ENCODE measurements around the gene CTSF.
A peak's percentile ranks its signal among the peaks of the same experiment; 100 is the strongest.
"Not testable (repeated sequence)": the region's sequence is repeated elsewhere in the genome, so short reads cannot be mapped to it uniquely, and the experiment has no call there.

CTSF gene

DNA sequence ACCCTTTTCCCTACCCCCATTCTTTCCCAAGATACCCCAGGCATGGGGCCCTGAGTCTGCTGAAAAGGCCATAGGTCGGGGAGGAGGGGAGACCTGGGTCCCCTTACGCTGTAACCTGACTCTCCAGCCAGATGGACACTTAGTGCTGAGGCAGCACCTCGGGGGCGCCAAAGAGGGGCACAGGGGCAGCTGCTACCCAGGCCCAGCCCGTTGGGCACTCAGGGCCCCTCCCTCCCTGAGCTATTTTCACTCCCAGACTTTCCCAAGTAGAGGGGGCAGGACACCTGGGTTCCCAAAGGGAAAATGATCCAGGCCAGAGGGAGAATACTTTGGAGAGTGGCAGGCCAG, 20.8 kb downstream of the CTSF start:
- peak overlapping the region; percentile 82 for H3K4me3 Mint-ChIP-seq
- no peaks in the 10 kb centered on the region for H3K9me3 Mint-ChIP-seq
- no peak overlapping the region for H3K27ac Mint-ChIP-seq (ENCODE audit: low read depth)
- DNase-seq (ENCODE audit: low spot score in 2 of 2), result no peak
- H3K4me1 Mint-ChIP-seq, result peaks cover 27% of the 10 kb centered on the region
- H3K27me3 Mint-ChIP-seq, result no peaks in the 10 kb centered on the region
- no peak for ATAC-seq (replicated peaks; ENCODE audit: extremely low read depth, poor library complexity, severe bottlenecking)
- peaks cover 2% of the 10 kb centered on the region for H3K36me3 Mint-ChIP-seq (ENCODE audit: insufficient read depth)

DNA sequence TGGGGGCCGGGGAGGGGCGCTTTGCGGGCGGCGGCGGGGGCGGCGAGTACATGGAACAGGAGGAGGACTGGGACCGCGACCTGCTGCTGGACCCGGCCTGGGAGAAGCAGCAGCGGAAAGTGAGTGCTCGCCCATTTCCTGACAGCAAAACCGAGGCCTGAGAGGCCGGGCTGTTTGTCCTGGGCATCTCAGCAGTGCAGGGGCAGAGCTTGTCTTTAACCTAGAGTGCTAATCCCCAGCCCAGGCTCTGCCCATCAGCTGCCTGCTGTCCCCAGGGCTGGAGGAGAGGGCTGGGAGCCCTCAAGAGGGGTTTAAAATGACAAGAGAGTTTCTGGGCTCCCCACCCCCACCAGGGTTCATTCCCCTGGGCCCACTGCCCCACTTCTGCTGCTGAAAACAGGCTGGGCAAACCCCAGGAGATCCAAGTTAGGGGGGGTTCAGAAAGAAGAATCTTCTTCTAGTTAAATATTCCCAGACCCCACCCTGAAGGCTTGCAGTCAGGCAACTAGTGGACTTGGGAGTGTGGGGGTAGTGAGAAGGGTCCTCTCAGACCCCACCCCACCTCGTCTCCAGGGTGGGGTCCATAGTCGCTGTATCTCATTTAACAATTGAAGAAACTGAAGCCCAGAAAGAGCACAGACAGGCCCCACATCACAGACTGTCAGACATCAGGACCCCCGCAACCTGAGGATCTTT, 21.3 kb downstream of the CTSF start:
- H3K27ac Mint-ChIP-seq (ENCODE audit: low read depth), result peak overlapping the region; percentile 84

GRCh38 chr11:66546368-66546965, 21.9 kb downstream of the CTSF start, which contains the start of gene ACTN3:
TSS of gene ACTN3 (plus strand) at chr11:66546903. CDS start at chr11:66546938, 35 bp downstream.
- peaks cover 38% of the 10 kb centered on the region for H3K4me1 Mint-ChIP-seq
- no peaks in the 10 kb centered on the region for H3K27me3 Mint-ChIP-seq
- DNase-seq (ENCODE audit: low spot score in 2 of 2) (no peak), ATAC-seq (replicated peaks; ENCODE audit: extremely low read depth, poor library complexity, severe bottlenecking) (no peak)
- H3K27ac Mint-ChIP-seq (ENCODE audit: low read depth), result peak within 1 kb of the TSS; percentile 84
- peak within 1 kb of the TSS; percentile 82 for H3K4me3 Mint-ChIP-seq
- peaks cover 11% of the 10 kb centered on the region for H3K36me3 Mint-ChIP-seq (ENCODE audit: insufficient read depth)
- no peaks in the 10 kb centered on the region for H3K9me3 Mint-ChIP-seq

More for the DNA sequence above, 21.3 kb downstream of the CTSF start:
- Mint-ChIP-seq H3K27me3 (no peaks in the 10 kb centered on the region), H3K36me3 (ENCODE audit: insufficient read depth) (peaks cover 7% of the 10 kb centered on the region), H3K9me3 (no peaks in the 10 kb centered on the region), H3K4me3 (peak overlapping the region; percentile 82), H3K4me1 (peaks cover 32% of the 10 kb centered on the region)
- DNase-seq (ENCODE audit: low spot score in 2 of 2) (no peak), ATAC-seq (replicated peaks; ENCODE audit: extremely low read depth, poor library complexity, severe bottlenecking) (no peak)

DNA sequence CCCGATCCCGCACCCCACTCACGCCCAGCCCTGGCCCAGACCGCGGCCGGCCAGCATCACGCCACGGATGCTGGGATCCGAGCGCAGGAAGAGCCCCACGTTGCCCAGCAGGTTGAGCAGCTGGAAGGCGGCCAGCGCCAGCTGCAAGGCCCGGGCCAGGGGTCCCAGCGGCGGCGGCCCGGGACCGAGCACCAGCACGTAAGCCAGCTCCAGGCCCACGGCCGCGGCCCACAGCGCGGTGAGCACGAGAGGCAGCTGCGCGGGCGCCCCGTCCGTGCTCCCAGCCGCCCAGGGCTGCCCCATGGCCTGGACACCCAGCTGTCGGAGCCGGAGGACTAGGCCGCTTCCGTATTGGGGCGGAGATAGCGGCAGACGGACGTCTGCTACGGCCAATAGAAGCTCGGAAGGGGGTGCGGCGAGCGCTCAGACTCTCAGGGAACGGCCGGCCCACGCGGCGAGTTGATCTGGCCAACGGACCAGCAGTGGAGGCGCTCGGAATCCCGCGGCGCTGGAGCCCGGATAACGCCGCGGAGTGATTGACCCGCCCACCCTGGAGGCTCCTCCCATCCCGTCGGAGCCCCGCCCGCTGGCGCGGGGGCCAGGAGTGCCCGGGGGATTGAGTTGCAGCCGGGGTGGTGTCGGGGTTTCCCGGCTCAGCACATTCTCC, 22.6 kb downstream of the CTSF start, which contains the start of gene ZDHHC24:
Gene ZDHHC24, minus strand, starts transcription at position 348 of the 667 bp plus-strand sequence. Its CDS starts 45 bp downstream, at position 303.
- H3K27ac Mint-ChIP-seq (ENCODE audit: low read depth), result peak within 1 kb of the TSS; percentile 84
- no peaks in the 10 kb centered on the region for H3K9me3 Mint-ChIP-seq
- H3K36me3 Mint-ChIP-seq (ENCODE audit: insufficient read depth), result peaks cover 17% of the 10 kb centered on the region
- peak; percentile 72 to 80 for DNase-seq (ENCODE audit: low spot score in 2 of 2)
- H3K27me3 Mint-ChIP-seq, result no peaks in the 10 kb centered on the region
- peak within 1 kb of the TSS; percentile 82 for H3K4me3 Mint-ChIP-seq
- ATAC-seq (replicated peaks; ENCODE audit: extremely low read depth, poor library complexity, severe bottlenecking), result peak; percentile 75
- H3K4me1 Mint-ChIP-seq, result peaks cover 42% of the 10 kb centered on the region

DNA sequence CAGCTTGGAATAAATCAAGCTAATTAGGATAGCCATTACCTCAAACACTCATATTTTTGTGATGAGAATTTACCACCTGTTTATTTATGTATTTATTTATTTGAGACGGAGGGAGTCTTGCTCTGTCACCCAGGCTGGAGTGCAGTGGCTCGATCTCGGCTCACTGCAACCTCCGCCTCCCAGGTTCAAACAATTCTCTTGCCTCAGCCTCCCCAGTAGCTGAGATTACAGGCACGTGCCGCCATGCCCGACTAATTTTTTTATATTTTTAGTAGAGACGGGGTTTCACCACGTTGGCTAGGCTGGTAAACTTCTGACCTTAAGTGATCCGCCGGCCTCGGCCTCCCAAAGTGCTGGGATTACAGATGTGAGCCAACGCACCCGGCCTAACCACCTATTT, 23.5 kb downstream of the CTSF start:
- peak overlapping the region; percentile 84 for H3K27ac Mint-ChIP-seq (ENCODE audit: low read depth)
- peak overlapping the region; percentile 82 for H3K4me3 Mint-ChIP-seq
- ATAC-seq (replicated peaks; ENCODE audit: extremely low read depth, poor library complexity, severe bottlenecking); H3K27me3 Mint-ChIP-seq; DNase-seq (ENCODE audit: low spot score in 2 of 2); H3K9me3 Mint-ChIP-seq: not testable (repeated sequence)
- H3K4me1 Mint-ChIP-seq, result peaks cover 42% of the 10 kb centered on the region
- peaks cover 21% of the 10 kb centered on the region for H3K36me3 Mint-ChIP-seq (ENCODE audit: insufficient read depth)

DNA sequence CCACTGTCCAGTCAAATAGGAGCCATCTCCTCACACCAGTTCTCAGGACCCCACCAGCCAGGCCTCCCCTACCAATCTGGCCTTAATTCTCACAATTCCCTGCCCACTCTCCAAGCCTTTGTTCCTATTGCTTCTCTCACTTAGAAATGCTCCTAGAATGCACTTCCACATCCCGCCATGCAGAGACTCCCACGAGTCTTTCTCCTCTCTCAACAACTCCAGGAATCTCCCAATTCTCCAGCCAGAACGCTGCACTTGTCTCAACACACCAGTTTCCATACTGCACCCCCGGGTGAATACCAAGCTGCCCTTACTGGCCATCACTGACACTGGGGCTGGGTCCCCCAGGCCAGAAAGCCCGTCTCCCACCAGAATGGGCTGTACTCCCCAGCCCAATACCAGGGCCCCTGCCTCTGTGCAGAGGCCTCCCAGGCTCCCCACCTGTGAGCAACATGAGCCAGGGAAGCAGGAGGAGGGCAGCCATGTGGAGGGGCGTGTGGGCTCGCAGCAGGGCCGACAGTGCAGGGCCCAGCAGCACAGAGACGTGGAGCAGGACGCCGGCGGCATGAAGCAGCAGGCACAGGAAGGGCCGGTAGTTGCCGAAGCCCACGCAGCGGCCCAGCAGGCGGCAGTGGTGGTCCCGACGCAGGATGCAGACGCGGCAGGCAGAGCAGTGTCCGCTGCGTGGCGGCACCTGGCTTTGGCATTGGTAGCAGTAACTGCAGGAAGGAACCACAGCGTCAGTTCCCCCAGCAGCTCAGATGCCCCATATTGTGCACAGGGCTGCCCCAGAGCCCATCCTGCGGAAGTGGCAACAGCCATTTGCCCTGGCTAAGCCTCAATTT, 24.9 kb downstream of the CTSF start:
- DNase-seq (ENCODE audit: low spot score in 2 of 2) (peak; percentile 52 to 71), ATAC-seq (replicated peaks; ENCODE audit: extremely low read depth, poor library complexity, severe bottlenecking) (peak; percentile 81)
- peak overlapping the region; percentile 82 for H3K27ac Mint-ChIP-seq (ENCODE audit: low read depth)
- H3K36me3 Mint-ChIP-seq (ENCODE audit: insufficient read depth), result peaks cover 21% of the 10 kb centered on the region
- H3K4me1 Mint-ChIP-seq, result peaks cover 42% of the 10 kb centered on the region
- H3K4me3 Mint-ChIP-seq, result peak overlapping the region; percentile 82
- no peaks in the 10 kb centered on the region for H3K27me3 Mint-ChIP-seq
- no peaks in the 10 kb centered on the region for H3K9me3 Mint-ChIP-seq

DNA sequence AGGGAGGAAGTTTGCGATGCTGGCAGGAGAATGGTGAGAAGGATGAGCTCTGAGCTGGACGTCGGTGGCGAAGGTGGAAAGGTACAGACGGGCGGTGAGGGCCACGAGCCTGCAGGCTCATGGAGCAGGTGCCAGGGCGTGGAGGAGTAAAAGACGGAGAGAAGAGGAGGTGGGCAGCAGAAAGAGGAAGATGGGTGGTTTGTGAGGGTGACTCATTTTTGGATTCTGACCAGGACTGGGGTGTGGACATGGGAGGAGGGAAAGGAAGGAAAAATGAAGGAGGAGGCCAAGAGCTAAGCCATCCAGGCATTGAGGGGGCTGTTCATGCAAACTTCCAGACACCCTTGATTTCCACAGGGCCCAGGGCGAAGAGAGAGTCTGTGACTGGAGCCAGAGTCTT, 26.0 kb downstream of the CTSF start:
- Mint-ChIP-seq H3K9me3 (no peaks in the 10 kb centered on the region), H3K4me1 (peaks cover 42% of the 10 kb centered on the region), H3K27ac (ENCODE audit: low read depth) (peak overlapping the region; percentile 82), H3K36me3 (ENCODE audit: insufficient read depth) (peaks cover 21% of the 10 kb centered on the region), H3K27me3 (no peaks in the 10 kb centered on the region), H3K4me3 (peak overlapping the region; percentile 6)
- ATAC-seq (replicated peaks; ENCODE audit: extremely low read depth, poor library complexity, severe bottlenecking) (no peak), DNase-seq (ENCODE audit: low spot score in 2 of 2) (no peak)

GRCh38 chr11:66541892-66542291, 26.5 kb downstream of the CTSF start:
- no peak for ATAC-seq (replicated peaks; ENCODE audit: extremely low read depth, poor library complexity, severe bottlenecking)
- Mint-ChIP-seq H3K4me3 (peak overlapping the region; percentile 16), H3K27me3 (no peaks in the 10 kb centered on the region), H3K4me1 (peaks cover 42% of the 10 kb centered on the region), H3K27ac (ENCODE audit: low read depth) (peak overlapping the region; percentile 82), H3K9me3 (no peaks in the 10 kb centered on the region), H3K36me3 (ENCODE audit: insufficient read depth) (peaks cover 26% of the 10 kb centered on the region)
- DNase-seq (ENCODE audit: low spot score in 2 of 2), result no peak

DNA sequence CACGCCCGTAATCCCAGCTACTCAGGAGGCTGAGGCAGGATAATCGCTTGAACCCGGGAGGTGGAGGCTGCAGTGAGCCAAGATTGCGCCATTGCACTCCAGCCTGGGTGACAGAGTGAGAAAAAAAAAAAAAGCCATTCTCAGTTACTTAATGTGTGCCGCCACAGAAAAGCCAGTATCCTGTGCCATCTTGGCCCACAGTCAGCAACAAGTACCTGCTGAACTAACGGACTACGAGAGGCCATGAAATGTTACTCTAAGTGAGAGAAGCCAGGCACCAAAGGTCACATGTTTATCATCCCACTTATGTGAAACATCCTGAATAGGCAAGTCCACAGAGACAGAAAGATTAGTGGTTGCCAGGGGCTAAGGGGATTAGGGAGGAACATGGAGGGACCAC, 27.8 kb downstream of the CTSF start:
- not testable (repeated sequence) for H3K27me3 Mint-ChIP-seq; DNase-seq (ENCODE audit: low spot score in 2 of 2); H3K4me3 Mint-ChIP-seq; ATAC-seq (replicated peaks; ENCODE audit: extremely low read depth, poor library complexity, severe bottlenecking); H3K27ac Mint-ChIP-seq (ENCODE audit: low read depth); H3K9me3 Mint-ChIP-seq
- Mint-ChIP-seq H3K4me1 (peaks cover 45% of the 10 kb centered on the region), H3K36me3 (ENCODE audit: insufficient read depth) (peaks cover 34% of the 10 kb centered on the region)

DNA sequence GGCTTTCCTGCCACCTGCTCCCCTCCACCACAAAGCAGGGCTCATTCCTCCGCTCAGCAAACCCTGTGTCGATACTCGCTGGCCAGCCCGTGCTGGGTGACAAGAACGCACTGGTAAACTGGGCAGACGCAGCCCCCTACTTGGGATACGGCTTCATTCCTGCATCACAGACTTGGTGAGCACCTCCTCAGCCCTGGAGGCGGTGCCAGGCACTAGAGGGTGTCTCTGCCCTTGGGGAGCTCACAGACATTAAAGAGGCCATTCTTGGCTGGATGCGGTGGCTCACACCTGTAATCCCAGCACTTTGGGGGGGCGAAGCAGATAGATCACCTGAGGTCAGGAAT, 28.6 kb downstream of the CTSF start:
- DNase-seq (ENCODE audit: low spot score in 2 of 2) (no peak), ATAC-seq (replicated peaks; ENCODE audit: extremely low read depth, poor library complexity, severe bottlenecking) (no peak)
- no peak overlapping the region for H3K27ac Mint-ChIP-seq (ENCODE audit: low read depth)
- peaks cover 38% of the 10 kb centered on the region for H3K36me3 Mint-ChIP-seq (ENCODE audit: insufficient read depth)
- no peaks in the 10 kb centered on the region for H3K9me3 Mint-ChIP-seq
- no peak overlapping the region for H3K4me3 Mint-ChIP-seq
- peaks cover 42% of the 10 kb centered on the region for H3K4me1 Mint-ChIP-seq
- H3K27me3 Mint-ChIP-seq, result no peaks in the 10 kb centered on the region

DNA sequence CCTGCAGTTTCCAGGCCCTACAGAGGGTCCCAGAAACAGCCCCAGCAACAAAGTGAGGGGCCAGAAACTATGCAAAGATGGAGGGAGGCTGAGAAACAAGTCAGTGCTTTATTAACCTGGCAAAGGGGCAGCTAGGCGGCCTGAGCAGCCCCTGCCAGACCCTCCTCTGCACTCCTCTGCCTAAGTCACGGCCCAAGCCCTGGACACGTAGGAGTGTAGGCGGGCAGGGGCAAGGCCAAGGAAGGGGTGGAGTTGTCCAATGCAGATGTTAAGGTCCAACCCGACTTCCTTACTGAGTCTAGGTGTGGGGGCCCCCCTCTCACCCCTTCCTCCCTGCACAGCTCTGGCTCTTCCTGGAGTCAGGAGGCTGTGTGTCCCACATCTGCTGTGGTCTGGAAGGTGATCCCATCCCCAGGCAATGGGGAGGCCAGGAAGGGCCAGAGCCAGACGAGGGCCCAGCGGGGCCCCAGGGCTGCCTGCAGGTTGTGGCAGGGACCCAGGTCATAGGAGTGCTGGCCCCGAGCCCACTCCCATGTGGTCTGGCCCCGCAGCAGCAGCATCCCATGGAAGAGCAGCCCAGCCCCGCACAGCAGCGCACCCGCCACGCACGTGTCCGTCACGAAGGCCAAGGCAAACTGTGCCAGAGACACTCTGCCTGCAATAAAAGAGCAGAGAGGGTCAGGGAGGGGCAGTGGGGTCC, 29.1 kb downstream of the CTSF start:
- peaks cover 39% of the 10 kb centered on the region for H3K36me3 Mint-ChIP-seq (ENCODE audit: insufficient read depth)
- no peaks in the 10 kb centered on the region for H3K27me3 Mint-ChIP-seq
- H3K27ac Mint-ChIP-seq (ENCODE audit: low read depth), result no peak overlapping the region
- H3K4me3 Mint-ChIP-seq, result no peak overlapping the region
- H3K9me3 Mint-ChIP-seq, result no peaks in the 10 kb centered on the region
- DNase-seq (ENCODE audit: low spot score in 2 of 2) (no peak), ATAC-seq (replicated peaks; ENCODE audit: extremely low read depth, poor library complexity, severe bottlenecking) (no peak)
- H3K4me1 Mint-ChIP-seq, result peaks cover 40% of the 10 kb centered on the region

DNA sequence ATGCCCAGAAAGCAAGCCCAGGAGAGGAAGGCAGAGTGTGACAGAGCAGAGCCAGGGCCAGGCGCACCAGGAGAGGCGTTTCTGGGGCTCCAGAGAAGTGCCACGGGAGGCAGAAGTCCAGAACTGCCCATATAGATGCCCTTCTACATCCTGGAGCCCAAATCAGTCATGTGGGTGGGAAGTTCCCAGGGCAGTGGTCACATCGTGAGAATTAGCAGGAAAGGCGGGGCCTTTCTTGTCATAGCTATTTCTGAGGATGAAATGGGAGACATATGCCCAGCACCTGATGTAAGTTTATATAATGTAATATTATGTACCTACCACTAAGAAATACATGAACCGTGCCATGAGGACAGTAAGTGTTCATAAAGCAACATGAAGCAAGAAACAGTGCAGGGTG, 35.6 kb downstream of the CTSF start:
- ATAC-seq (replicated peaks; ENCODE audit: extremely low read depth, poor library complexity, severe bottlenecking), result no peak
- H3K9me3 Mint-ChIP-seq, result no peaks in the 10 kb centered on the region
- H3K4me3 Mint-ChIP-seq, result no peak overlapping the region
- H3K27ac Mint-ChIP-seq (ENCODE audit: low read depth), result peak overlapping the region; percentile 20
- no peaks in the 10 kb centered on the region for H3K27me3 Mint-ChIP-seq
- no peak for DNase-seq (ENCODE audit: low spot score in 2 of 2)
- peaks cover 31% of the 10 kb centered on the region for H3K36me3 Mint-ChIP-seq (ENCODE audit: insufficient read depth)
- peaks cover 16% of the 10 kb centered on the region for H3K4me1 Mint-ChIP-seq

Data from central memory CD8-positive, alpha-beta T cell (primary cell).